Keratinocyte (primary cell): ENCODE results near the gene SLC25A21. TPM values are rescaled to one million over a fixed set of nuclear protein-coding genes. Genes with fewer than 3 reads are reported as not detected.

ENCODE experiments used
- DNase-seq: peaks from one replicate; pipeline ENCODE4 v3.0.0-alpha.2; 2011; ENCODE audit warnings: low read depth, missing footprints, low spot score
- FAIRE-seq: peaks from 2 replicates; lab custom pipeline; 2011; peaks lifted over from hg19 to GRCh38; lab: Jason Lieb, UNC
- H2AFZ ChIP-seq: 2 replicates; pipeline ENCODE4 v1.6.0; 2012; ENCODE audit warnings: low read length, control low read depth, inconsistent platforms; ENCODE audit not compliant: control insufficient read depth
- H3K27ac ChIP-seq: 2 replicates; pipeline ENCODE4 v1.5.1; 2011; ENCODE audit warnings: low read length; ENCODE audit not compliant: control insufficient read depth, insufficient read depth
- H3K27me3 ChIP-seq: 3 replicates; pipeline ENCODE4 v1.6.0; 2011; ENCODE audit warnings: low read length; ENCODE audit not compliant: control insufficient read depth, insufficient read depth; ENCODE audit errors: extremely low read depth
- H3K36me3 ChIP-seq, 2 experiments: 2 replicates in 1 of 2; 3 replicates in 1 of 2; pipeline ENCODE4 v1.5.1; 2011; ENCODE audit warnings: low read length in 2 of 2, mild to moderate bottlenecking in 1 of 2; ENCODE audit not compliant: control insufficient read depth in 2 of 2, insufficient read depth in 2 of 2; ENCODE audit errors: extremely low read depth in 1 of 2
- H3K4me1 ChIP-seq: 3 replicates; pipeline ENCODE4 v1.5.1; 2011; ENCODE audit warnings: low read length; ENCODE audit not compliant: control insufficient read depth, insufficient read depth; ENCODE audit errors: extremely low read depth
- H3K4me2 ChIP-seq: 3 replicates; pipeline ENCODE4 v1.6.0; 2011; ENCODE audit warnings: low read depth, low read length; ENCODE audit not compliant: control insufficient read depth, insufficient read depth; ENCODE audit errors: extremely low read depth
- H3K4me3 ChIP-seq, 3 experiments: fragments of 200-600 bp in 1 of 3; sonication (generic) in 1 of 3; 2 replicates in 2 of 3; 3 replicates in 1 of 3; pipeline ENCODE4 v1.5.1; 2011 to 2016; ENCODE audit warnings: low read length in 3 of 3, mild to moderate bottlenecking in 3 of 3, control low read depth in 2 of 3, inconsistent platforms in 1 of 3, low read depth in 1 of 3, mixed read lengths in 1 of 3, mixed run types in 1 of 3, moderate library complexity in 1 of 3; ENCODE audit not compliant: control insufficient read depth in 2 of 3, insufficient read depth in 2 of 3; ENCODE audit errors: extremely low read depth in 1 of 3
- H3K79me2 ChIP-seq: 2 replicates; pipeline ENCODE4 v1.6.0; 2012; ENCODE audit warnings: low read length; ENCODE audit not compliant: control insufficient read depth, insufficient read depth
- H3K9ac ChIP-seq: 3 replicates; pipeline ENCODE4 v1.6.0; 2011; ENCODE audit warnings: low read length; ENCODE audit not compliant: control insufficient read depth, insufficient read depth; ENCODE audit errors: extremely low read depth
- H3K9me1 ChIP-seq: 3 replicates; pipeline ENCODE4 v1.6.0; 2011; ENCODE audit warnings: low read length; ENCODE audit not compliant: control insufficient read depth, insufficient read depth; ENCODE audit errors: extremely low read depth
- H3K9me3 ChIP-seq: 2 replicates; pipeline ENCODE4 v1.5.1; 2012; ENCODE audit warnings: low read depth, low read length; ENCODE audit not compliant: control insufficient read depth
- H4K20me1 ChIP-seq: 3 replicates; pipeline ENCODE4 v1.6.0; 2011; ENCODE audit warnings: low read length; ENCODE audit not compliant: control insufficient read depth, insufficient read depth; ENCODE audit errors: extremely low read depth
- EZH2 ChIP-seq: IDR thresholded peaks from one replicate; pipeline ENCODE4 v1.6.1; 2012; ENCODE audit warnings: inconsistent platforms, mild to moderate bottlenecking, low read length, moderate library complexity
- dilution Hi-C: fragments of 300-500 bp; cut with MboI; formaldehyde crosslinking; loops from one replicate; pipeline ENCODE4 v1.7.0; 2020; ENCODE audit warnings: low sequenced_read_pairs; ENCODE audit not compliant: extremely low pct_ligation_motif_present
- polyA plus RNA-seq, 5 experiments: library from polyadenylated mRNA; depleted of rRNA in 3 of 5; stranded (reverse) in 3 of 5; stranded (forward) in 1 of 5; unstranded in 1 of 5; fragments of >200 nt; gene quantifications; 1 replicate in 1 of 5; 2 replicates in 3 of 5; 3 replicates in 1 of 5; pipeline versions ENCODE4 v1.2.1 to v1.2.3, GENCODE V29; 2011 to 2012; ENCODE audit warnings: missing spikeins in 2 of 5, low read depth in 1 of 5, low replicate concordance in 1 of 5
- TF ChIP-seq, protein P1 (sequence below), 3 experiments: IDR thresholded peaks in 1 of 3; conservative IDR thresholded peaks in 1 of 3; optimal IDR thresholded peaks in 1 of 3; 2 replicates in 2 of 3; 3 replicates in 1 of 3; pipeline versions ENCODE3 to v1.5.1; 2011; ENCODE audit warnings: low read length in 3 of 3, mild to moderate bottlenecking in 3 of 3, moderate library complexity in 2 of 3, control low read depth in 1 of 3, inconsistent platforms in 1 of 3; ENCODE audit not compliant: insufficient read depth in 2 of 3; ENCODE audit errors: extremely low read depth in 1 of 3

SLC25A21 gene
- polyA plus RNA-seq, 1 donor (not counting 4 experiments of a cell fraction or from before 2014, with no cell fraction given) = 0.66 TPM

DNA sequence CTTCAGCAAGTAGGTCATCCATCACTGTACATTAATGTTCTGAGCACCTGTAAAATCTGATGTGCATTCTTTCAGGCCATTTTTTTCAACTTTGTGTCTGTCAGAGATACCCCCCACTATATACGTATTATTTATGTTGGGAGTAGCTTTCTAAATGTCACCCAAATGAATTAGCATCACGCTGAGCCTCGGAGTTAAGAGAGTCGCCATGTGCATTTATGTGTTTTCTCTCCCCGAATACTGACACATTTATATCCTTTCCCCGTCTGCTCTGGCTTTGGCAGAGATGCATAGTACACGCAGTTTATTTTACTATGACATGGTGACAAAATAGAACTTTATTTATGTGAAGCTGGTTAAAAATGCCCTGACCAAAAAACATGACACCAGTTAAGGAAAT, 216.4 kb downstream of the SLC25A21 start:
- FAIRE-seq = no peak

DNA sequence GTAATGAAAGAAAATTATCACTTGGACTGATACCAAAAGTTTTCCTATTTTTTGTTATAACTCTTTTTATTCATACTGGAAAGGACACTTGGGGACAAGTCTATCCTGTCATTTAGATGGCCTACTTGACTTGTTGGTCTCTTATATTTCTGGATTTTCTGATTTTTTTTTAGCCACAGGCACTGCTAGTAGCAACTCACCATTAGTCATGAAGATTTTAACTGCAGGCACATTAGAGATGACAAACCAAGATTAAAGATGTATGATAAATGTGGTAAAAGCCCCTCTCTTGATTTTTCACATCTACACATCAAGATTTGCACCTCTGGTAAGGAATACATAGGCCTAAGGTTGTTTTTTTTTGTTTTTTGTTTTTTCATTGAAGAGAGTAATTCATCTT, 217.0 kb downstream of the SLC25A21 start:
- no peak for FAIRE-seq

More for the DNA sequence above, 216.4 kb downstream of the SLC25A21 start:
- Histone ChIP-seq H3K79me2 (no peaks in the 10 kb centered on the region), H4K20me1 (no peaks in the 10 kb centered on the region), H3K36me3 (no peaks in the 10 kb centered on the region), H3K4me1 (peaks cover 8% of the 10 kb centered on the region), H3K9me3 (no peaks in the 10 kb centered on the region), H3K9me1 (no peaks in the 10 kb centered on the region), H3K27ac (no peak overlapping the region), H3K4me2 (no peak overlapping the region), H3K4me3 (no peak overlapping the region), H2AFZ (no peak overlapping the region), H3K27me3 (no peaks in the 10 kb centered on the region), H3K9ac (no peak overlapping the region)
- dilution Hi-C loops = no loop called here
- DNase-seq = no peak
- TF ChIP-seq, protein P1, sequence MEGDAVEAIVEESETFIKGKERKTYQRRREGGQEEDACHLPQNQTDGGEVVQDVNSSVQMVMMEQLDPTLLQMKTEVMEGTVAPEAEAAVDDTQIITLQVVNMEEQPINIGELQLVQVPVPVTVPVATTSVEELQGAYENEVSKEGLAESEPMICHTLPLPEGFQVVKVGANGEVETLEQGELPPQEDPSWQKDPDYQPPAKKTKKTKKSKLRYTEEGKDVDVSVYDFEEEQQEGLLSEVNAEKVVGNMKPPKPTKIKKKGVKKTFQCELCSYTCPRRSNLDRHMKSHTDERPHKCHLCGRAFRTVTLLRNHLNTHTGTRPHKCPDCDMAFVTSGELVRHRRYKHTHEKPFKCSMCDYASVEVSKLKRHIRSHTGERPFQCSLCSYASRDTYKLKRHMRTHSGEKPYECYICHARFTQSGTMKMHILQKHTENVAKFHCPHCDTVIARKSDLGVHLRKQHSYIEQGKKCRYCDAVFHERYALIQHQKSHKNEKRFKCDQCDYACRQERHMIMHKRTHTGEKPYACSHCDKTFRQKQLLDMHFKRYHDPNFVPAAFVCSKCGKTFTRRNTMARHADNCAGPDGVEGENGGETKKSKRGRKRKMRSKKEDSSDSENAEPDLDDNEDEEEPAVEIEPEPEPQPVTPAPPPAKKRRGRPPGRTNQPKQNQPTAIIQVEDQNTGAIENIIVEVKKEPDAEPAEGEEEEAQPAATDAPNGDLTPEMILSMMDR (optimal IDR thresholded peaks at IDR 0.05 in 1 of 3, IDR thresholded peaks at IDR 0.05 in 1 of 3, conservative IDR thresholded peaks at IDR 0.05 in 1 of 3; ENCODE audit: extremely low read depth in 1 of 3, insufficient read depth in 2 of 3, low read length in 3 of 3) = no peak
- no peak for TF ChIP-seq EZH2

More for the DNA sequence above, 217.0 kb downstream of the SLC25A21 start:
- Histone ChIP-seq H3K4me2 (no peak overlapping the region), H3K4me1 (peaks cover 8% of the 10 kb centered on the region), H2AFZ (no peak overlapping the region), H3K27ac (no peak overlapping the region), H3K36me3 (no peaks in the 10 kb centered on the region), H3K9me3 (no peaks in the 10 kb centered on the region), H4K20me1 (no peaks in the 10 kb centered on the region), H3K4me3 (no peak overlapping the region), H3K79me2 (no peaks in the 10 kb centered on the region), H3K9ac (no peak overlapping the region), H3K9me1 (no peaks in the 10 kb centered on the region), H3K27me3 (no peaks in the 10 kb centered on the region)
- dilution Hi-C loops = no loop called here
- no peak for DNase-seq
- TF ChIP-seq EZH2 = no peak
- TF ChIP-seq, protein P1 (optimal IDR thresholded peaks at IDR 0.05 in 1 of 3, IDR thresholded peaks at IDR 0.05 in 1 of 3, conservative IDR thresholded peaks at IDR 0.05 in 1 of 3; ENCODE audit: extremely low read depth in 1 of 3, insufficient read depth in 2 of 3, low read length in 3 of 3) = no peak
